GM19467 (cell line): ENCODE results near the gene NOP14.
A peak's percentile ranks its signal among the peaks of the same experiment; 100 is the strongest.
"Not testable (repeated sequence)": the region's sequence is repeated elsewhere in the genome, so short reads cannot be mapped to it uniquely, and the experiment has no call there.

ENCODE experiments used
- ATAC-seq: cut with Tn5 transposase; IDR thresholded peaks from one replicate; pipeline ENCODE4 v1.9.1; 2021; ENCODE audit warnings: mild to moderate bottlenecking, moderate library complexity; ENCODE audit not compliant: unreplicated experiment

NOP14 gene

GRCh38 chr4:2932951-2933565 lies 30.1 kb downstream of the NOP14 start:
- ATAC-seq: no peak

GRCh38 chr4:2932321-2932950 lies 30.8 kb downstream of the NOP14 start:
- no peak for ATAC-seq

GRCh38 chr4:2931512-2932301 lies 31.5 kb downstream of the NOP14 start:
- peak; percentile 36 for ATAC-seq

- no peak for ATAC-seq
Measured at GRCh38 chr4:2930758-2931511, 32.3 kb downstream of the NOP14 start.

- ATAC-seq: no peak
Measured at GRCh38 chr4:2930135-2930757, 33.0 kb downstream of the NOP14 start.

GRCh38 chr4:2929469-2929868 lies 33.7 kb downstream of the NOP14 start:
- no peak for ATAC-seq

GRCh38 chr4:2928242-2929176 lies 34.7 kb downstream of the NOP14 start:
- no peak for ATAC-seq

- no peak for ATAC-seq
Measured at GRCh38 chr4:2927696-2928075, 35.5 kb downstream of the NOP14 start.

GRCh38 chr4:2927016-2927695 lies 36.0 kb downstream of the NOP14 start:
- ATAC-seq: no peak

- ATAC-seq: no peak
Measured at GRCh38 chr4:2925931-2926860, 37.0 kb downstream of the NOP14 start.

GRCh38 chr4:2925496-2925895 lies 37.7 kb downstream of the NOP14 start:
- no peak for ATAC-seq

- no peak for ATAC-seq
Measured at GRCh38 chr4:2924765-2925301, 38.4 kb downstream of the NOP14 start.

GRCh38 chr4:2924286-2924685 lies 38.9 kb downstream of the NOP14 start:
- no peak for ATAC-seq

GRCh38 chr4:2923668-2924173 lies 39.5 kb downstream of the NOP14 start:
- ATAC-seq: no peak

- no peak for ATAC-seq
Measured at GRCh38 chr4:2923141-2923551, 40.1 kb downstream of the NOP14 start.

- not testable (repeated sequence) for ATAC-seq
Measured at GRCh38 chr4:2922453-2923101, 40.6 kb downstream of the NOP14 start.

GRCh38 chr4:2918714-2919113 lies 44.5 kb downstream of the NOP14 start:
- not testable (repeated sequence) for ATAC-seq
